ENCODE data around the gene PIP4K2A. TPM values are rescaled to one million over a fixed set of nuclear protein-coding genes. Genes with fewer than 3 reads are reported as not detected.
A peak's percentile ranks its signal among the peaks of the same experiment; 100 is the strongest.

Gene PIP4K2A
- total RNA-seq, 3 donors from 2014 or later (not counting 1 experiment from before 2014, with no cell fraction given), result 311 to 423 (median 405) TPM

- peak; percentile 46 to 76 (median 71) for ATAC-seq
- H3K4me1 Mint-ChIP-seq, result peaks cover 86 to 90% of the 10 kb centered on the region in 2 donors
- no peaks in the 10 kb centered on the region for H3K27me3 Mint-ChIP-seq (ENCODE audit: low read depth in 2 of 2)
- no peak for TF ChIP-seq CTCF (IDR thresholded peaks at IDR 0.05)
- H3K9me3 Mint-ChIP-seq, result no peaks in the 10 kb centered on the region
- intact Hi-C loops (cut with micrococcal nuclease), result loop anchor here (1.0 to 2.0 kb wide), 7 partner anchors 16 to 231 kb away; no protein-coding TSS in a partner anchor
- H3K36me3 ChIP-seq (ENCODE audit: control insufficient read depth, insufficient read depth, low read length), result peaks cover 2% of the 10 kb centered on the region
- H3K4me1 ChIP-seq (ENCODE audit: control insufficient read depth, insufficient read depth, low read length), result peaks cover 63% of the 10 kb centered on the region
- peak; percentile 62 to 84 for DNase-seq
- H3K27me3 ChIP-seq (ENCODE audit: control insufficient read depth, insufficient read depth, low read length), result no peaks in the 10 kb centered on the region
- H3K27ac ChIP-seq (ENCODE audit: low read length), result peak overlapping the region; percentile 94
- peak overlapping the region; percentile 85 for H3K4me3 Mint-ChIP-seq
- 34% methylated on average over 5 of the region's 6 CpGs for WGBS (ENCODE audit: insufficient coverage)
- H3K36me3 Mint-ChIP-seq, result no peaks in the 10 kb centered on the region
- H3K27ac Mint-ChIP-seq, result peak overlapping the region; percentile 92 to 99
- H3K4me3 ChIP-seq (ENCODE audit: low read length), result no peak overlapping the region
- H3K9me3 ChIP-seq (ENCODE audit: control insufficient read depth, insufficient read depth, low read length), result no peaks in the 10 kb centered on the region
Observed at GRCh38 chr10:22682237-22683139, 31.9 kb downstream of the PIP4K2A start.

DNA sequence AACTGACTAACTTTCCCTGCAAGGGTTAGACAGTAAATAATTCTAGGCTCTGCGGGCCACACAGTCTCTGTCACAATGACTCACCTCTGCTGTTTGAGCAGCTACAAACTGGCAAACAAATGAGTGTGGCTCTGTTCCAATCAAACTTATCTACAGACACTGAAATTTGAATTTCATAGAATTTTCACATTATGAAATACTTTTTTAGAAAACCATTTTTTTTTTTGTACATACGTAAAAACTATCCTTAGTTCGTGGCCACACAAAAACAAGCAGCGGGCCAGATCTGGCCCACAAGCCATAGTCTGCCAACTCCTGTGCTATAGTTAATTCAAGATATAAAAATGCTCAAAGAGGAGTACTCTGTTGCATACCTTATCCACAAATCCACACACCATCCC, 32.6 kb downstream of the PIP4K2A start:
- ATAC-seq, result peak; percentile 62 to 77 (median 65)
- TF ChIP-seq CTCF (IDR thresholded peaks at IDR 0.05), result no peak
- Histone ChIP-seq H3K4me3 (ENCODE audit: low read length) (no peak overlapping the region), H3K27me3 (ENCODE audit: control insufficient read depth, insufficient read depth, low read length) (no peaks in the 10 kb centered on the region), H3K4me1 (ENCODE audit: control insufficient read depth, insufficient read depth, low read length) (peaks cover 68% of the 10 kb centered on the region), H3K27ac (ENCODE audit: low read length) (peak overlapping the region; percentile 94), H3K9me3 (ENCODE audit: control insufficient read depth, insufficient read depth, low read length) (no peaks in the 10 kb centered on the region), H3K36me3 (ENCODE audit: control insufficient read depth, insufficient read depth, low read length) (peaks cover 2% of the 10 kb centered on the region)
- intact Hi-C loops (cut with micrococcal nuclease), result loop anchor here (1.0 to 2.0 kb wide), 7 partner anchors 15 to 232 kb away; no protein-coding TSS in a partner anchor
- DNase-seq, result peak in 1 of 2 donors; percentile 80
- Mint-ChIP-seq H3K9me3 (no peaks in the 10 kb centered on the region), H3K27me3 (ENCODE audit: low read depth in 2 of 2) (no peaks in the 10 kb centered on the region), H3K4me3 (peak overlapping the region; percentile 85), H3K27ac (peak overlapping the region; percentile 92 to 99), H3K36me3 (no peaks in the 10 kb centered on the region), H3K4me1 (peaks cover 86 to 90% of the 10 kb centered on the region in 2 donors)
- 32% methylated on average over 4 of the region's 4 CpGs for WGBS (ENCODE audit: insufficient coverage)

GRCh38 chr10:22681301-22681700, 33.1 kb downstream of the PIP4K2A start:
- Mint-ChIP-seq H3K4me1 (peaks cover 89 to 90% of the 10 kb centered on the region in 2 donors), H3K27ac (peak overlapping the region; percentile 92 to 99), H3K36me3 (no peaks in the 10 kb centered on the region), H3K27me3 (ENCODE audit: low read depth in 2 of 2) (no peaks in the 10 kb centered on the region), H3K9me3 (no peaks in the 10 kb centered on the region), H3K4me3 (peak overlapping the region; percentile 45)
- ATAC-seq (no peak), DNase-seq (no peak)
- H3K27me3 ChIP-seq (ENCODE audit: control insufficient read depth, insufficient read depth, low read length), result no peaks in the 10 kb centered on the region
- H3K4me1 ChIP-seq (ENCODE audit: control insufficient read depth, insufficient read depth, low read length), result peaks cover 68% of the 10 kb centered on the region
- intact Hi-C loops (cut with micrococcal nuclease), result no loop called here
- H3K9me3 ChIP-seq (ENCODE audit: control insufficient read depth, insufficient read depth, low read length), result no peaks in the 10 kb centered on the region
- H3K27ac ChIP-seq (ENCODE audit: low read length), result peak overlapping the region; percentile 94
- H3K36me3 ChIP-seq (ENCODE audit: control insufficient read depth, insufficient read depth, low read length), result peaks cover under 1% of the 10 kb centered on the region
- no peak overlapping the region for H3K4me3 ChIP-seq (ENCODE audit: low read length)
- WGBS (ENCODE audit: insufficient coverage), result no CpG with 5 or more reads among the region's 1 CpG
- TF ChIP-seq CTCF (IDR thresholded peaks at IDR 0.05), result no peak

Data from natural killer cell (primary cell).